ENCODE data around the gene B9D1.

GRCh38 chr17:19301973-19302372, 60.5 kb downstream of the B9D1 start:
- no peak for TF ChIP-seq ZBTB33 (IDR thresholded peaks at IDR 0.05; ENCODE audit: borderline replicate concordance, low read depth)
- no peak for TF ChIP-seq GATA2 (CRISPR knock-in tag; IDR thresholded peaks at IDR 0.05)
- TF ChIP-seq FOSL2 (IDR thresholded peaks at IDR 0.05; ENCODE audit: borderline replicate concordance, low read depth) = no peak
- no peak for TF ChIP-seq JUND (IDR thresholded peaks at IDR 0.05)
- no peak for TF ChIP-seq RCOR1 (IDR thresholded peaks at IDR 0.05; ENCODE audit: low read length)
- no peak for TF ChIP-seq CTCF (IDR thresholded peaks at IDR 0.05)
- no peak for TF ChIP-seq USF1 (IDR thresholded peaks at IDR 0.05; ENCODE audit: borderline replicate concordance, low read depth)
- TF ChIP-seq PBX3 (IDR thresholded peaks at IDR 0.05) = no peak

All from SK-N-SH (cell line).